SK-N-MC (cell line): ENCODE data around the gene KIF16B.

Experiments used
- EZH2 ChIP-seq: fragments of 200-600 bp; sonication (generic); IDR thresholded peaks from one replicate; pipeline ENCODE4 v1.6.1; 2017; ENCODE audit warnings: antibody characterized with exemption
- FOXP2 ChIP-seq: optimal IDR thresholded peaks from 2 replicates; pipeline ENCODE3; 2011; ENCODE audit warnings: mild to moderate bottlenecking, moderate library complexity; ENCODE audit not compliant: insufficient read depth; ENCODE audit errors: extremely low read length, control extremely low read depth
- POLR2AphosphoS5 ChIP-seq: IDR thresholded peaks from 2 replicates; pipeline ENCODE4 v1.6.1; 2012; ENCODE audit warnings: mild to moderate bottlenecking, low read depth, low read length, borderline replicate concordance

DNA sequence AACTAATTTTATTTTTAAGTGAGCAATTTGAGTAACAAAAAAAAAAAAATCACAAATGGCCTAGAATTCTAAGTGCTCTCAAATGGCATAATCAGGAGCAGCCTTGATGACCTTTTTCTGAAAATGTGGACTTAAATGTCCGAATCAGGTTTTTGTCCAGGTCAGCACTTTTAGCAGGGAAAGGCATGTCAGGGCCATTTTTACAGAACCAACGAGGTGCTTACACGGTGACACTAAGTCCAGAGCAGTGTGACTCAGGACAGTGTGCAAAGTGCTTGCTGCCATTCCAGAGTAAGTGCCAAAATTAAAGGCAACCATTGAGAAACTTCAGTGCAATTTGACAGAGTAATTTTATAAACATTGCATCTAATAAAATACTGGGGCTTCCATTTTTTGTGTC is 127.8 kb downstream of the KIF16B start:
- no peak for TF ChIP-seq POLR2AphosphoS5
- no peak for TF ChIP-seq EZH2
- TF ChIP-seq FOXP2 = no peak
